Esophagus squamous epithelium (tissue), 4 donors: ENCODE results near the gene ZFHX3.

Experiments
- POLR2A ChIP-seq, 4 donors: fragments of 450-650 bp; IDR thresholded peaks; one replicate each; pipeline ENCODE4 v1.6.1; 2017; ENCODE audit warnings: antibody characterized with exemption in 4 of 4, mild to moderate bottlenecking in 4 of 4, moderate library complexity in 3 of 4
- TF ChIP-seq, protein P1 (sequence below), 6 experiments: fragments of 450-650 bp in 4 of 6; fragments of 200-600 bp in 2 of 6; sonication (generic) in 2 of 6; IDR thresholded peaks; one replicate each; pipeline ENCODE4 v1.5.1; 2016 to 2019; ENCODE audit warnings: antibody characterized with exemption in 6 of 6, mild to moderate bottlenecking in 4 of 6, moderate library complexity in 4 of 6

DNA sequence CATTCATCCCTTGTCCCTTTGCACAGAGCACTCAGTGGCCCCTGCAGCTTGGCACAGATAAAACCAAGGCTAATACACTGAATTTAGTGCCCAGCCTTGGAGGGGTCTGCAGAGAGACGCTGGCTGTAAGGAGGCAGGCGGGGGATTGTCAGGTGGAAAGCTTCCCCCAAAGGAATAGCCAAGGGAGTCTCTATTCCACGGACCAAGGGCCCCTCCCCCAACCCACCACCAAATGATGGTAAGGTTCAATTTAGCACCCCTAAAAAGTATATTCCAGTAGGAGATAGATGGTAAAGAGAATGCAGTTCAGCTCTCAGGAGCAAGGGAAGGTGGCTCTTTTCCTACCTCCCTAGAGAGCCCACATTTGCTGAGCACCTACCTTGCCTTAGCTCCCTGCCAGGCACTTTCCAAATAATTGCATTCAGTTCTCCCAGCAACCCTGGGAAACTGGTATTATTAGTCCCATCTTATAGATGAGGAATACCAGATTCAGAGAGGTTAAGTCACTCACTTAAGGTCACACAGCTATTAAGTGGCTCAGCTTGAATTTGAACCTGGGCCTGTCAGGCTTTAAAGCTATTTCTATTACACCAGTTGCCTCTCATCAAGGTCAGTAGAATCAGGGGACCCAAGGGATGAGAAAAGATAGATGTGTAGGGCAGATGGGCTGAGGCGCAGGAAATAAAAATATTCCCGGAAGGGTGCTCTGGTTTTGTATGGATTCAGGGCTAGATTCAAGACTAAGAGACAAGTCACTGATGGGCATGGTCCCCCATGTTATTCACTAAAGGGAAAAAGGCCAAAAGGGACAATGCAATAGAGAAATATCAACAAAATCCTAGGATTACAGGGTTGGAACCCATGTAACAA lies 20.0 kb upstream of the ZFHX3 start:
- no peak for TF ChIP-seq POLR2A (IDR thresholded peaks at IDR 0.05)
- TF ChIP-seq, protein P1, sequence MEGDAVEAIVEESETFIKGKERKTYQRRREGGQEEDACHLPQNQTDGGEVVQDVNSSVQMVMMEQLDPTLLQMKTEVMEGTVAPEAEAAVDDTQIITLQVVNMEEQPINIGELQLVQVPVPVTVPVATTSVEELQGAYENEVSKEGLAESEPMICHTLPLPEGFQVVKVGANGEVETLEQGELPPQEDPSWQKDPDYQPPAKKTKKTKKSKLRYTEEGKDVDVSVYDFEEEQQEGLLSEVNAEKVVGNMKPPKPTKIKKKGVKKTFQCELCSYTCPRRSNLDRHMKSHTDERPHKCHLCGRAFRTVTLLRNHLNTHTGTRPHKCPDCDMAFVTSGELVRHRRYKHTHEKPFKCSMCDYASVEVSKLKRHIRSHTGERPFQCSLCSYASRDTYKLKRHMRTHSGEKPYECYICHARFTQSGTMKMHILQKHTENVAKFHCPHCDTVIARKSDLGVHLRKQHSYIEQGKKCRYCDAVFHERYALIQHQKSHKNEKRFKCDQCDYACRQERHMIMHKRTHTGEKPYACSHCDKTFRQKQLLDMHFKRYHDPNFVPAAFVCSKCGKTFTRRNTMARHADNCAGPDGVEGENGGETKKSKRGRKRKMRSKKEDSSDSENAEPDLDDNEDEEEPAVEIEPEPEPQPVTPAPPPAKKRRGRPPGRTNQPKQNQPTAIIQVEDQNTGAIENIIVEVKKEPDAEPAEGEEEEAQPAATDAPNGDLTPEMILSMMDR (IDR thresholded peaks at IDR 0.05): no peak
